Activated naive CD4-positive, alpha-beta T cell treated with anti-CD3 and anti-CD28 coated beads for 36 hours (primary cell): Measurements from ENCODE around the gene NIT2. TPM values are rescaled to one million over a fixed set of nuclear protein-coding genes. Genes with fewer than 3 reads are reported as not detected.

Source experiments
- CTCF ChIA-PET: fragments of 350-600 bp; sonication (Branson Sonifier 250); formaldehyde crosslinking; loops from one replicate; lab custom pipeline; 2021; ENCODE audit warnings: antibody characterized with exemption; lab: Charles Lee
- DNase-seq: peaks from one replicate; pipeline ENCODE4 v3.0.0-alpha.2; 2020
- H3K27ac Mint-ChIP-seq: one replicate; pipeline ENCODE4 v1.8.0; 2021; ENCODE audit warnings: mild to moderate bottlenecking, mixed read lengths
- H3K27me3 Mint-ChIP-seq: one replicate; pipeline ENCODE4 v1.8.0; 2021; ENCODE audit warnings: low read depth, mixed read lengths
- H3K36me3 Mint-ChIP-seq: one replicate; pipeline ENCODE4 v1.8.0; 2021; ENCODE audit warnings: low read depth, mixed read lengths
- H3K4me1 Mint-ChIP-seq: one replicate; pipeline ENCODE4 v1.8.0; 2021; ENCODE audit warnings: low read depth, mixed read lengths
- H3K4me3 Mint-ChIP-seq: one replicate; pipeline ENCODE4 v1.8.0; 2021; ENCODE audit warnings: mild to moderate bottlenecking, moderate library complexity, mixed read lengths
- H3K9me3 Mint-ChIP-seq: one replicate; pipeline ENCODE4 v1.8.0; 2021; ENCODE audit warnings: mixed read lengths
- intact Hi-C: fragments of 100-400 bp; cut with micrococcal nuclease; formaldehyde crosslinking; loops from one replicate; pipeline ENCODE4 v1.15.1; 2023
- total RNA-seq, 2 experiments: library from RNA; stranded (reverse); gene quantifications; one replicate each; pipeline ENCODE4 v1.2.3, GENCODE V29; 2021

The NIT2 gene
- total RNA-seq, 2 experiments from 2014 or later = 69.1 to 76.0 TPM

DNA sequence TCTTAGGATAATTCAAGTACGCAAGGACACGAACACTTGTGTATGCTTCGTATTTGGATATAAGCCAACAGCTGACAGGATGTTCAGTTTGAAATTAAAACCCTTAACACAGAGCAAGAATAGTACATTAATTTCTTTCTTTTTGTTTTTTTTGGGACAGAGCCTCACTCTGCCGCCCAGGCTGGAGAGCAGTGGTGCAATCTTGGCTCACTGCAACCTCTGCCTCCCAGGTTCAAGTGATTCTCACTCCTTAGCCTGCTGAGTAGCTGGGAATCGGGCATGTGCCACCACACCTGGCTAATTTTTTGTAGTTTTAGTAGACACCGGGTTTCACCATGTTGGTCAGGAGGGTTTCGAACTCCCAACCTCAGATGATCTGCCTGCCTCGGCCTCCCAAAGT lies 33.9 kb downstream of the NIT2 start:
- peaks cover 38% of the 10 kb centered on the region for H3K36me3 Mint-ChIP-seq
- H3K27me3 Mint-ChIP-seq = no peaks in the 10 kb centered on the region
- no peaks in the 10 kb centered on the region for H3K4me1 Mint-ChIP-seq

DNA sequence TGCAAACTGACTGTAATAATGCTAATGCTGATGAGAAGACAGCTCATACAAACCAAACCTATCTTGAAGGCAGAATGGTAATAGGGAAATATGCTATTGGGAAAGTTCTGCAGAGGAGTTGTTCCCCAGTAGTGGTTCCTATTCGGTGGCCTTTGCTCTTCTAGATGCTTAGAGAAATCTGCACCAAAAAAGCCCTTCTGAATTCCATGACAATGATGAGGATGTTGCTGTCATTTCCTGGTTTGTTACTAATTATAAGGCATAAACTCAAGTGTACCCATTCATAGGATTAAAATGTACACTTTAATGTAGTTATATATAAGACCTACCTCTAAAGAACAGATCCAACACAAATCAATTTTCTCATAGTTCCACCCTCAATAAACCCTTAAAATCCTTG lies 36.2 kb downstream of the NIT2 start:
- intact Hi-C loops = no loop called here
- CTCF ChIA-PET = no interaction called here
- Mint-ChIP-seq H3K4me1 (no peaks in the 10 kb centered on the region), H3K27me3 (no peaks in the 10 kb centered on the region), H3K9me3 (no peaks in the 10 kb centered on the region), H3K36me3 (peaks cover 27% of the 10 kb centered on the region), H3K4me3 (no peak overlapping the region), H3K27ac (no peak overlapping the region)
- no peak for DNase-seq

More for the DNA sequence above, 33.9 kb downstream of the NIT2 start:
- intact Hi-C loops = no loop called here
- no peaks in the 10 kb centered on the region for H3K9me3 Mint-ChIP-seq
- no peak overlapping the region for H3K27ac Mint-ChIP-seq
- H3K4me3 Mint-ChIP-seq = no peak overlapping the region
- DNase-seq = no peak
- CTCF ChIA-PET = no interaction called here

DNA sequence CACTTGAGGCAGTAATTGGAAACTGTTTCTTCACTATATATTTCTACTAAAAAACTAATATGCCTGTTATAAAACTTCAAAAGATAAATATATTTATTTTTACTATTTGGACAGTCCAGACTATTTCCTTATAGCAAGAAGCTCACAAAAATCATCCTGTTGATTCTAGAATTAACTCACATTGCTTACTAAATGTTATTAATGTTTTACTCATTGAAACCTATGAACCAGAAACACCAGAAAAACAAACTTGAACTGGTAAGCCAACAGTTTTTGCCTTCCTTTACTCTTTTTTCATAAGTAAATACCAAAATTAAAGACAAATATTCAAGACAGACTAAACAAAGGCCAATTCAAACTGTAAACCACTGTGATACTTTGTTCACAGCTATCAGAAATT lies 40.0 kb downstream of the NIT2 start:
- DNase-seq = no peak
- no peaks in the 10 kb centered on the region for H3K27me3 Mint-ChIP-seq
- H3K9me3 Mint-ChIP-seq = no peaks in the 10 kb centered on the region
- CTCF ChIA-PET = no interaction called here
- peaks cover 28% of the 10 kb centered on the region for H3K36me3 Mint-ChIP-seq
- no peak overlapping the region for H3K4me3 Mint-ChIP-seq
- H3K4me1 Mint-ChIP-seq = peaks cover 2% of the 10 kb centered on the region
- no peak overlapping the region for H3K27ac Mint-ChIP-seq
- intact Hi-C loops = no loop called here

DNA sequence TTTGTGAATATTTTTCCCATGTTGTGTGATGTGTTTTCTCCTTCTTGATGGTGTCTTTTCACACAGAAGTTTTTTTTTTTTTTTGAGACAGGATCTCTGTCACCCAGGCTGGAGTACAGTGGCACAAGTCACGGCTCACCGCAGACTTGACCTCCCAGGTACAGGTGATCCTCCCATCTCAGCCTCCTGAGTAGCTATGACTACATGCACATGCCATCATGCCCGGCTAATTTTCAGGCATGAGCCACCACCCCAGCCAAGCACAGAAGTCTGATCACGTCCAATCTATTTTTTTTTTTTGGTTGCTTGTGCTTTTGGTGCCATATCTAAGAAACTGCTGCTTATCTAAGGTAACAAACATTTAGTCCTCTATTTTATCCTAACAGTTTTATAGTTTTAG lies 41.7 kb downstream of the NIT2 start:
- no peak for DNase-seq
- CTCF ChIA-PET = no interaction called here
- Mint-ChIP-seq H3K27ac (no peak overlapping the region), H3K4me1 (peaks cover 2% of the 10 kb centered on the region), H3K27me3 (no peaks in the 10 kb centered on the region), H3K36me3 (peaks cover 33% of the 10 kb centered on the region), H3K4me3 (no peak overlapping the region), H3K9me3 (no peaks in the 10 kb centered on the region)
- intact Hi-C loops = no loop called here

DNA sequence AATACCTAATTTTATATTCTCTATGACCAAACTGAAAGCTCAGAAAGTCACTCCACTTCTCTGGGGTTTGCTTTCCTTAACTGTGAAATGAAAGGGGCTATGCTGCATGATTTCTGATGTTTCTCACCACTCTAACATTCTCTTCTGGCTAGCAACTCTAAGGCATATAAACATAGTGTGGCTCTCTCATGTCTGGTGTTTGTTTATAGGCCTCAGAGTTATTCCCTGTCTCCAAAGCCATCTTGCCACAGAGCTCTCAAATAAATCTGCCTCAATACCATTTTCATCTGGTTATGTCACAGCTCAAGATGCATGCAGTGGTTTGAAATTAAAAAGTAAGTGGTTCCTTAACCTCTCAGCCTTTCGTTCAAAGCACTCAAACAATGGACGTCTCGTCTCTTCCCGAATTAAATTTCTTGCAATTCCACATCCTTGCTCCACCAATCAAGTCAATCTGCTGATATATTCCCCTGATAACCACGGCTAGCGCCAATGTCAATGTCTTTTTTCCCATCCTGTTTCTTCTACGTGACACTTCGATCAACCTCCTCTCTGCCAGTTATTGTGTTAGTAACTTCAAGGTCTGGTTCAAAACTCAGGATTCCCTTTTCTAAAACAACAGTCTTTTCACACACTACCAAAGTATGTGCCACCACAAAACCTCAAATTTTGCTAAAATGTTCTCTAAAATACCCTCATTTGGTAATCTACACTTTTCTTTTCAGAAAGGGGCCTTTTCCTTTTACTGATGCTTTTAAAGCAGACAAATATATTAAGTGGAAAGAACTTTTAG lies 50.4 kb downstream of the NIT2 start:
- CTCF ChIA-PET = interaction anchor here (0.6 kb wide), 1 partner anchor 207 kb away, joined by 3 read pairs; no protein-coding TSS in a partner anchor
- Mint-ChIP-seq H3K4me3 (no peak overlapping the region), H3K36me3 (peaks cover 34% of the 10 kb centered on the region), H3K9me3 (peaks cover 6% of the 10 kb centered on the region), H3K4me1 (peaks cover 11% of the 10 kb centered on the region), H3K27me3 (no peaks in the 10 kb centered on the region), H3K27ac (no peak overlapping the region)
- no peak for DNase-seq
- intact Hi-C loops = no loop called here

DNA sequence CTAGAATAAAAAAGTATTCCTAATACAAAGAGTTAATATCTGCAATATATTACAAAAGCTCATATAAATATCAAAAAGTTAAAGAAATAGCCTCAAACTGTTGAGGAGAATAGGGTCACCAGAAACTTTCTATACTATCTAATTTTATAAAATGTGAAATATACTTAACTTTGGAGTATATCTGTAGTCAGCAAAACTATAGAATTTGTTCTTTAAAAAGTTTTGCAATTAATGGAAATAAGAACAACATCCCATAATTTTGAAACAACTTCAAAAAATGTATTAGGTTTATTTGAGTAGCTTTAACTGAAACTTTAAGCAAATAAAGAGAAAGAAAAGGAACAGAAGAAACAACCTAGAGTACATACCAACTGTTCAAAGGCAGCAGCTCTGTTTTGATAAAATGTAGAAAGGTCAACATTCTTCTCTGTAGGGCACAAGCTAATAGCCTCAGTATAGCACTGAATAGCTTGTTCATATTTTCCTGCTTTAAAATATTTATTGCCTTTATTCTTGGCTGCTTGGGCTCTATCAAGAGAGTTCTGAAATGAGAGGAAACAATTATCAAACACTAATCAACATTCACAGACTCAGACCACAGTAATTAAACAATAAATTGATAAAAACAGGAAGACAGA lies 52.0 kb downstream of the NIT2 start:
- intact Hi-C loops = no loop called here
- H3K9me3 Mint-ChIP-seq = peaks cover 6% of the 10 kb centered on the region
- H3K27me3 Mint-ChIP-seq = no peaks in the 10 kb centered on the region
- H3K36me3 Mint-ChIP-seq = peaks cover 30% of the 10 kb centered on the region
- CTCF ChIA-PET = no interaction called here
- H3K27ac Mint-ChIP-seq = no peak overlapping the region
- peaks cover 11% of the 10 kb centered on the region for H3K4me1 Mint-ChIP-seq
- no peak overlapping the region for H3K4me3 Mint-ChIP-seq
- no peak for DNase-seq

DNA sequence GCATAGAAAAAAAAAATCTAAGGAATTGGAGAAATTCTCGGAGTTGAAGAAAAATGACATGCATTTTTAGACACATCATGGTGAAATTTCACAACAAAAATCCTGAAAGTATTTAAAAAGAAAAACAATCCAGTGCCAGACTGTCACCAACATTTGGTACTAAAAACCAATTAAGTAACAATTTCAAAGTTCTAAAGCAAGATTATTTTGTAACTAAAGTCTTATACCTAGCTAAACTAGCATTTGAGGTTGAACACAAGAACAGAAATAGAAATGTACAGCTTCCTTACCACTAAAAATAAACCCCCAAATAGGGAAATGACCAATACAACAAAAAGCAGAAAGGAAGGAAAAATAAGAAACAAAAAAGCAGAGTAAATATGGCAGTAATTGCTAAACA lies 54.5 kb downstream of the NIT2 start:
- H3K4me3 Mint-ChIP-seq = no peak overlapping the region
- peaks cover 20% of the 10 kb centered on the region for H3K4me1 Mint-ChIP-seq
- CTCF ChIA-PET = interaction anchor here (0.7 kb wide), 1 partner anchor 63 kb away, joined by 3 read pairs; no protein-coding TSS in a partner anchor
- no peaks in the 10 kb centered on the region for H3K27me3 Mint-ChIP-seq
- peaks cover 6% of the 10 kb centered on the region for H3K9me3 Mint-ChIP-seq
- DNase-seq = no peak
- intact Hi-C loops = no loop called here
- no peak overlapping the region for H3K27ac Mint-ChIP-seq
- peaks cover 30% of the 10 kb centered on the region for H3K36me3 Mint-ChIP-seq

DNA sequence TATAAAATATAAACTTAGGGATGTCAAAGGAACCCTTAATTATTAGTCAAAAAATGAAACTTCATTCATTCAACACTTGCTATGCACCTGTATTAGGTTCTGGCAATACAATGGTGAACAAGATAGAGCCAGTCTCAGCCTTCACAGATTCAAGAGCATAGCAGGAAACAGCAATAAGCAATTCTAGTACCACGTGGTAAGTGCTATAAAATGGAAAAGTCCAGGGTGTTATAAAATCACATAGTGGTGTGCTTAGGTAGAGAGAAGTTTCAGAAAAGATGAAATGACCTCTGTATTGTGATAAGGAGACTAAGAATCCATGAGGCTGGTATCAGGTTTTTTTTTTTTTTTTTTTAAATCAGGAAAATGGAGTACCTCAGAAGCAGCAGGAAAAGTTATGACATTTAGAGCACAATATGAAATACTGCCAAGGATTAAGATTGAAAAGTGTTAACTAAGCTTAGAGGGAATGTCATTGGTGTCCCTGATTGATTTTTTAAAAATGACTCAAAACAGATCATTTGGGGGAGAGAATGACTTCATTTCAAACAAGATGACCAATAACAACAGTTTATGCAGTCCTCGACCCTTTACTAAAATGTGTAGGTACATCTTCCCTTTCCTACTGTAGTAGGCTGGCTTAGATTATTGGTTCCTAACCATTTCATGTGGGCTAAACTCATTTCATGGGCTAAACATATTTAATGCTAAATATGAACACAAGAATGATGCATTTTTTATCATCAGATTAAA lies 61.3 kb downstream of the NIT2 start:
- CTCF ChIA-PET = interaction anchor here (0.7 kb wide), 1 partner anchor 204 kb away, joined by 3 read pairs; no protein-coding TSS in a partner anchor
- H3K36me3 Mint-ChIP-seq = peaks cover 20% of the 10 kb centered on the region
- no peaks in the 10 kb centered on the region for H3K27me3 Mint-ChIP-seq
- no peak overlapping the region for H3K4me3 Mint-ChIP-seq
- no peak overlapping the region for H3K27ac Mint-ChIP-seq
- intact Hi-C loops = no loop called here
- H3K9me3 Mint-ChIP-seq = no peaks in the 10 kb centered on the region
- no peak for DNase-seq
- peaks cover 57% of the 10 kb centered on the region for H3K4me1 Mint-ChIP-seq

DNA sequence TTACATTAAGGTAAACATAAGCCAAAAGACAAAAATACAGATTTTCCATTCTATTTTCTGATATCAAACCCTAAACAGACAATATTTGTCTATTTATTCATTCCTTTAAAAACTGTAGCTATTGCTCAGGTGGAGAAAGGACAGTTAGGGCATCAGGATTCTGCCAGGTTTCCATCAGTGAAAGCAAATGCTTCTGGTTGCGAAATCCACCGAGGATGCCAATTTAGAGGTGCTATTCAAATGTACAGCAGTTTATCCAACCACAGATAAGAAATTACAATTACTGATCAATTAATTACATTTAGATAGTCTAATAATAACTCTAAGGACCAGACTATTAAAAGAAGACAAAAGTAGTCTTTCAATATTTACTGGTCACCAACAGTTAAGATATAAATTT lies 62.4 kb downstream of the NIT2 start:
- Mint-ChIP-seq H3K27me3 (no peaks in the 10 kb centered on the region), H3K36me3 (peaks cover 20% of the 10 kb centered on the region), H3K4me3 (no peak overlapping the region), H3K27ac (no peak overlapping the region), H3K4me1 (peaks cover 57% of the 10 kb centered on the region), H3K9me3 (no peaks in the 10 kb centered on the region)
- intact Hi-C loops = no loop called here
- CTCF ChIA-PET = no interaction called here
- DNase-seq = no peak

DNA sequence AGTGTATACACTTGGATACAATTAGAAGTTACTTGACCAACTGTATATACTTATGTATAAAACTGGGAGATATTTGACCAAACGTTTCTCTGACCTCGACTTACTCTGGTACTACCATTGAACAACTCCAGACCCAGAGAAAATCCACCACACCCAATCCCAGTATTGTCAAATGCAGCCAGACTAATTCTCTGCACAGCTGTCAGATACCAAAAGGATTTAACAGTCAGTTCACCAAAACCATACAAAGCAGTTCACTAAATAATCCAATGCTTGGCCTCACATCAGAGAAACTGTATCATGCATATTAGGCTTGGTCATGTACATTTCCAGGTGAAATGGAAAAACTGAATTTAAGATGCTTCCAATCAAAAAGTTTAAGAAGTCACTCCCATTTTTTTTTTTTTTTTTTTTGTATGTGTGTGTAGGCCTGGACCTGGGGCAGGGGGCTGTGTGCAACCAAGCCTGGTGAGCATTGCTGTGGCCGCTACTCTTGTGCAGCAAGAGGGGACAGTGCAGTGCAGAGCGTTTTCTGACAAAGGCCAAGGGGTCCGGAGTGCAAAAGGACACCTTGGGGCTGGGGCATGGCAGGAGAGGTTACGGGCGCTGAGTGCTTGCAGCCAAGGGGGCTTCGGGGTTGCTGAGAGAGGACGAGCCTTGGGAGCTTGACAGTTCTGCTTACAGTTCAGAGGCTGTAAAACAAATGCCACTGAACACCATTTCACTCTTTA lies 64.9 kb downstream of the NIT2 start:
- Mint-ChIP-seq H3K36me3 (peaks cover 16% of the 10 kb centered on the region), H3K4me1 (peaks cover 59% of the 10 kb centered on the region), H3K9me3 (no peaks in the 10 kb centered on the region), H3K27ac (peak overlapping the region; percentile 68), H3K4me3 (peak overlapping the region; percentile 95), H3K27me3 (no peaks in the 10 kb centered on the region)
- DNase-seq = no peak
- intact Hi-C loops = loop anchor here (1.0 to 5.0 kb wide), 9 partner anchors 41 to 1842 kb away; partner anchors contain the start of genes SENP7 and ZBTB11
- CTCF ChIA-PET = interaction anchor here (0.6 to 1.2 kb wide), 2 partner anchors 9 to 192 kb away, joined by 3 read pairs; no protein-coding TSS in a partner anchor

DNA sequence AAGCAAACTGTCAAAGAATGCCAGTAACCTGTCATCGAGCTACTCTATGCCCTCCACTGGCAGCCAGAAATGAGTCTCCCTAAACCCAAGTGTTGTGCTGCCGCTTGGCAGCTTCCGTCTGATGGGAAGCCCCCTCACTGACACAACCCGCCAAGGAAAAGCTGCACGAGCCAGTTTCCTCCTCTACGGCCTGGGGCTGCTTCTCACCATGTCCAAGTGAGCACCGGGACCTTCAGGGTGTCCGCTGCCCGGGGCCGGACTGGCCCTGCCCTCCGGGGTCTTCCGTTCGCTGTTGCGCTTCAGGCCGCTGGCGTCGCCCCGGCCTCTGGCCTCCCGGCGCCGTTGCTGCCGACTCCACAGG lies 65.8 kb downstream of the NIT2 start:
- peak; percentile 77 for DNase-seq
- intact Hi-C loops = loop anchor here (1.0 to 5.0 kb wide), 9 partner anchors 40 to 1843 kb away; partner anchors contain the start of genes SENP7 and ZBTB11
- Mint-ChIP-seq H3K4me1 (peaks cover 60% of the 10 kb centered on the region), H3K4me3 (peak overlapping the region; percentile 95), H3K27ac (peak overlapping the region; percentile 68), H3K27me3 (no peaks in the 10 kb centered on the region), H3K36me3 (peaks cover 16% of the 10 kb centered on the region), H3K9me3 (no peaks in the 10 kb centered on the region)
- CTCF ChIA-PET = interaction anchor here (0.6 kb wide), 2 partner anchors 66 to 1284 kb away, joined by 3 read pairs; no protein-coding TSS in a partner anchor
